Esophagus squamous epithelium (tissue), 4 donors: ENCODE results near the gene GPR137.

Experiments
- POLR2A ChIP-seq, 4 donors: fragments of 450-650 bp; IDR thresholded peaks; one replicate each; pipeline ENCODE4 v1.6.1; 2017; ENCODE audit warnings: antibody characterized with exemption in 4 of 4, mild to moderate bottlenecking in 4 of 4, moderate library complexity in 3 of 4
- TF ChIP-seq, protein P1 (sequence below), 6 experiments: fragments of 450-650 bp in 4 of 6; fragments of 200-600 bp in 2 of 6; sonication (generic) in 2 of 6; IDR thresholded peaks; one replicate each; pipeline ENCODE4 v1.5.1; 2016 to 2019; ENCODE audit warnings: antibody characterized with exemption in 6 of 6, mild to moderate bottlenecking in 4 of 6, moderate library complexity in 4 of 6

GRCh38 chr11:64249563-64250414 is 35.9 kb upstream of the GPR137 start:
- no peak for TF ChIP-seq POLR2A (IDR thresholded peaks at IDR 0.05)
- TF ChIP-seq, protein P1, sequence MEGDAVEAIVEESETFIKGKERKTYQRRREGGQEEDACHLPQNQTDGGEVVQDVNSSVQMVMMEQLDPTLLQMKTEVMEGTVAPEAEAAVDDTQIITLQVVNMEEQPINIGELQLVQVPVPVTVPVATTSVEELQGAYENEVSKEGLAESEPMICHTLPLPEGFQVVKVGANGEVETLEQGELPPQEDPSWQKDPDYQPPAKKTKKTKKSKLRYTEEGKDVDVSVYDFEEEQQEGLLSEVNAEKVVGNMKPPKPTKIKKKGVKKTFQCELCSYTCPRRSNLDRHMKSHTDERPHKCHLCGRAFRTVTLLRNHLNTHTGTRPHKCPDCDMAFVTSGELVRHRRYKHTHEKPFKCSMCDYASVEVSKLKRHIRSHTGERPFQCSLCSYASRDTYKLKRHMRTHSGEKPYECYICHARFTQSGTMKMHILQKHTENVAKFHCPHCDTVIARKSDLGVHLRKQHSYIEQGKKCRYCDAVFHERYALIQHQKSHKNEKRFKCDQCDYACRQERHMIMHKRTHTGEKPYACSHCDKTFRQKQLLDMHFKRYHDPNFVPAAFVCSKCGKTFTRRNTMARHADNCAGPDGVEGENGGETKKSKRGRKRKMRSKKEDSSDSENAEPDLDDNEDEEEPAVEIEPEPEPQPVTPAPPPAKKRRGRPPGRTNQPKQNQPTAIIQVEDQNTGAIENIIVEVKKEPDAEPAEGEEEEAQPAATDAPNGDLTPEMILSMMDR (IDR thresholded peaks at IDR 0.05): no peak
